ENCODE results near the gene EP400. TPM values are rescaled to one million over a fixed set of nuclear protein-coding genes. Genes with fewer than 3 reads are reported as not detected.

EP400 gene
- total and polyA plus RNA-seq, 2 donors (not counting 1 experiment from before 2014, with no cell fraction given): 3.4 to 12.4 TPM

DNA sequence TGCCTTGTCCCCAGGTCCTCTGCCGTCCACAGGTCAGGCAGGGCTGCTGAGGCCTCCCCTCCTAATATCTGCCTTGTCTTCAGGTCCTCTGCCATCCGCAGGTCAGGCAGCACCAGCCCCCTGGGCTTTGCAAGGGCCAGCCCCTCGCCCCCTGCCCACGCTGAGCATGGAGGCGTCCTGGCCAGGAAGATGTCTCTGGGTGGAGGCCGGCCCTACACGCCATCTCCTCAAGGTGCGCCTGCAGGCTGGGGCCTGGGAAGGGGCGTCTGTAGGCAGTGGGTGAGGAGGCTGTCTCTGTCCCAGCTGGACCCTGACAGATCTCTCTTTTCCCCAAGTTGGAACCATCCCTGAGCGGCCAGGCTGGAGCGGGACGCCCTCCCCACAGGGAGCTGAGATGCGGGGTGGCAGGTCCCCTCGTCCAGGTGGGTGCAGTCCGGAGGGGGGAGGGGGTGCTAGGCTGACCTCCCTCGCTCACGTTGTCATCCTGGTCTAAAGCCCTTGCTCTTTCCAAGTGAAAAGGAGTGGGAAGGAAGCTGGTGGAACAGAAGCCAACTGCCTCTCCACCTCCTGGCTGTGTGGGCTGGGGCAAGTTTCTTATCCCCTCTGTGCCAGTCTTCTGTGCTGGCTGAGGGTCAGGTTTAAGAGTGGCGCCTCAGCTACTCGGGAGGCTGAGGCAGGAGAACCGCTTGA, 34.6 kb upstream of the EP400 start:
- H3K9me3 ChIP-seq (ENCODE audit: control insufficient read depth, insufficient read depth, low read depth, low read length): no peaks in the 10 kb centered on the region
- H2AFZ ChIP-seq (ENCODE audit: low read length): no peak overlapping the region
- no peaks in the 10 kb centered on the region for H4K20me1 ChIP-seq (ENCODE audit: control insufficient read depth, extremely low read depth, insufficient read depth, low read length)
- H3K4me2 ChIP-seq (ENCODE audit: extremely low read depth, insufficient read depth, low read length): no peak overlapping the region
- no peak overlapping the region for H3K27ac ChIP-seq (ENCODE audit: insufficient read depth, low read length)
- no peaks in the 10 kb centered on the region for H3K27me3 ChIP-seq (ENCODE audit: control insufficient read depth, insufficient read depth, low read length)
- H3K4me3 ChIP-seq (replicated peaks in 1 of 4; ENCODE audit: control extremely low read depth in 1 of 4, insufficient read depth in 1 of 4, low read depth in 3 of 4, low read length in 4 of 4): no peak overlapping the region
- TF ChIP-seq EZH2 (IDR thresholded peaks at IDR 0.05; ENCODE audit: low read length, missing control alignments): no peak
- TF ChIP-seq, protein P1, sequence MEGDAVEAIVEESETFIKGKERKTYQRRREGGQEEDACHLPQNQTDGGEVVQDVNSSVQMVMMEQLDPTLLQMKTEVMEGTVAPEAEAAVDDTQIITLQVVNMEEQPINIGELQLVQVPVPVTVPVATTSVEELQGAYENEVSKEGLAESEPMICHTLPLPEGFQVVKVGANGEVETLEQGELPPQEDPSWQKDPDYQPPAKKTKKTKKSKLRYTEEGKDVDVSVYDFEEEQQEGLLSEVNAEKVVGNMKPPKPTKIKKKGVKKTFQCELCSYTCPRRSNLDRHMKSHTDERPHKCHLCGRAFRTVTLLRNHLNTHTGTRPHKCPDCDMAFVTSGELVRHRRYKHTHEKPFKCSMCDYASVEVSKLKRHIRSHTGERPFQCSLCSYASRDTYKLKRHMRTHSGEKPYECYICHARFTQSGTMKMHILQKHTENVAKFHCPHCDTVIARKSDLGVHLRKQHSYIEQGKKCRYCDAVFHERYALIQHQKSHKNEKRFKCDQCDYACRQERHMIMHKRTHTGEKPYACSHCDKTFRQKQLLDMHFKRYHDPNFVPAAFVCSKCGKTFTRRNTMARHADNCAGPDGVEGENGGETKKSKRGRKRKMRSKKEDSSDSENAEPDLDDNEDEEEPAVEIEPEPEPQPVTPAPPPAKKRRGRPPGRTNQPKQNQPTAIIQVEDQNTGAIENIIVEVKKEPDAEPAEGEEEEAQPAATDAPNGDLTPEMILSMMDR (conservative IDR thresholded peaks at IDR 0.05 in 1 of 2, IDR thresholded peaks at IDR 0.05 in 1 of 2; ENCODE audit: low read depth in 1 of 2, low read length in 2 of 2): no peak
- DNase-seq (ENCODE audit: low read depth in 2 of 2): no peak
- peaks cover 6% of the 10 kb centered on the region for H3K4me1 ChIP-seq (ENCODE audit: control insufficient read depth, extremely low read depth, insufficient read depth, low read length)
- peaks cover 14% of the 10 kb centered on the region for H3K36me3 ChIP-seq (ENCODE audit: control insufficient read depth, insufficient read depth, low read length)
- no peaks in the 10 kb centered on the region for H3K79me2 ChIP-seq (ENCODE audit: control insufficient read depth, insufficient read depth, low read length)
- no peak overlapping the region for H3K9ac ChIP-seq (ENCODE audit: insufficient read depth, low read length)

GRCh38 chr12:131915823-131916222, 33.9 kb upstream of the EP400 start:
- Histone ChIP-seq H3K9ac (ENCODE audit: insufficient read depth, low read length) (no peak overlapping the region), H3K4me2 (ENCODE audit: extremely low read depth, insufficient read depth, low read length) (no peak overlapping the region), H3K27ac (ENCODE audit: insufficient read depth, low read length) (no peak overlapping the region), H3K4me3 (replicated peaks in 1 of 4; ENCODE audit: control extremely low read depth in 1 of 4, insufficient read depth in 1 of 4, low read depth in 3 of 4, low read length in 4 of 4) (no peak overlapping the region), H4K20me1 (ENCODE audit: control insufficient read depth, extremely low read depth, insufficient read depth, low read length) (no peaks in the 10 kb centered on the region), H2AFZ (ENCODE audit: low read length) (no peak overlapping the region), H3K79me2 (ENCODE audit: control insufficient read depth, insufficient read depth, low read length) (no peaks in the 10 kb centered on the region), H3K36me3 (ENCODE audit: control insufficient read depth, insufficient read depth, low read length) (peaks cover 12% of the 10 kb centered on the region), H3K9me3 (ENCODE audit: control insufficient read depth, insufficient read depth, low read depth, low read length) (no peaks in the 10 kb centered on the region), H3K4me1 (ENCODE audit: control insufficient read depth, extremely low read depth, insufficient read depth, low read length) (peaks cover 6% of the 10 kb centered on the region), H3K27me3 (ENCODE audit: control insufficient read depth, insufficient read depth, low read length) (no peaks in the 10 kb centered on the region)
- TF ChIP-seq EZH2 (IDR thresholded peaks at IDR 0.05; ENCODE audit: low read length, missing control alignments): no peak
- TF ChIP-seq, protein P1 (conservative IDR thresholded peaks at IDR 0.05 in 1 of 2, IDR thresholded peaks at IDR 0.05 in 1 of 2; ENCODE audit: low read depth in 1 of 2, low read length in 2 of 2): no peak
- no peak for DNase-seq (ENCODE audit: low read depth in 2 of 2)

GRCh38 chr12:131916306-131917138, 33.2 kb upstream of the EP400 start:
- TF ChIP-seq EZH2 (IDR thresholded peaks at IDR 0.05; ENCODE audit: low read length, missing control alignments): no peak
- TF ChIP-seq, protein P1 (conservative IDR thresholded peaks at IDR 0.05 in 1 of 2, IDR thresholded peaks at IDR 0.05 in 1 of 2; ENCODE audit: low read depth in 1 of 2, low read length in 2 of 2): no peak
- no peak overlapping the region for H3K4me2 ChIP-seq (ENCODE audit: extremely low read depth, insufficient read depth, low read length)
- H3K36me3 ChIP-seq (ENCODE audit: control insufficient read depth, insufficient read depth, low read length): peaks cover 13% of the 10 kb centered on the region
- H3K9ac ChIP-seq (ENCODE audit: insufficient read depth, low read length): no peak overlapping the region
- H3K27ac ChIP-seq (ENCODE audit: insufficient read depth, low read length): no peak overlapping the region
- no peaks in the 10 kb centered on the region for H4K20me1 ChIP-seq (ENCODE audit: control insufficient read depth, extremely low read depth, insufficient read depth, low read length)
- H3K27me3 ChIP-seq (ENCODE audit: control insufficient read depth, insufficient read depth, low read length): no peaks in the 10 kb centered on the region
- H3K9me3 ChIP-seq (ENCODE audit: control insufficient read depth, insufficient read depth, low read depth, low read length): no peaks in the 10 kb centered on the region
- no peak overlapping the region for H2AFZ ChIP-seq (ENCODE audit: low read length)
- H3K4me1 ChIP-seq (ENCODE audit: control insufficient read depth, extremely low read depth, insufficient read depth, low read length): peaks cover 6% of the 10 kb centered on the region
- H3K79me2 ChIP-seq (ENCODE audit: control insufficient read depth, insufficient read depth, low read length): no peaks in the 10 kb centered on the region
- no peak overlapping the region for H3K4me3 ChIP-seq (replicated peaks in 1 of 4; ENCODE audit: control extremely low read depth in 1 of 4, insufficient read depth in 1 of 4, low read depth in 3 of 4, low read length in 4 of 4)
- no peak for DNase-seq (ENCODE audit: low read depth in 2 of 2)
